ENCODE measurements around the gene ALCAM. TPM values are rescaled to one million over a fixed set of nuclear protein-coding genes. Genes with fewer than 3 reads are reported as not detected.
"Not testable (repeated sequence)": the region's sequence is repeated elsewhere in the genome, so short reads cannot be mapped to it uniquely, and the experiment has no call there.

ALCAM gene
- polyA plus RNA-seq, 1 donor from 2014 or later: 94.7 TPM

- Histone ChIP-seq H4K20me1 (ENCODE audit: insufficient read depth) (no peaks in the 10 kb centered on the region), H3K27ac (ENCODE audit: low read length) (no peak overlapping the region), H3K9me2 (ENCODE audit: insufficient read depth, low read length) (no peaks in the 10 kb centered on the region), H3K4me3 (ENCODE audit: low read length) (no peak overlapping the region), H3K9ac (ENCODE audit: low read length) (no peak overlapping the region), H3F3A (ENCODE audit: insufficient read depth, low read length, poor library complexity, severe bottlenecking) (no peaks in the 10 kb centered on the region), H3K79me2 (replicated peaks; ENCODE audit: insufficient read depth, low read length) (no peaks in the 10 kb centered on the region), H2AFZ (ENCODE audit: low read depth, low read length) (no peak overlapping the region), H3K9me3 (ENCODE audit: low read length) (no peaks in the 10 kb centered on the region), H3K4me2 (ENCODE audit: low read length) (no peak overlapping the region), H3K36me3 (ENCODE audit: insufficient read depth, low read length) (no peaks in the 10 kb centered on the region), H3K27me3 (ENCODE audit: insufficient read depth, low read depth, low read length) (no peaks in the 10 kb centered on the region)
- TF ChIP-seq SMC3 (conservative IDR thresholded peaks at IDR 0.05; ENCODE audit: poor library complexity) (no peak), TAF1 (IDR thresholded peaks at IDR 0.05; ENCODE audit: low read depth) (no peak), EZH2 (IDR thresholded peaks at IDR 0.05; ENCODE audit: borderline replicate concordance, insufficient read depth, low read length, poor library complexity, severe bottlenecking) (no peak), POLR2AphosphoS5 (IDR thresholded peaks at IDR 0.05) (no peak), RAD21 (conservative IDR thresholded peaks at IDR 0.05) (no peak), MXI1 (conservative IDR thresholded peaks at IDR 0.05; ENCODE audit: poor library complexity, severe bottlenecking) (no peak), EP300 (conservative IDR thresholded peaks at IDR 0.05; ENCODE audit: poor library complexity, severe bottlenecking) (no peak)
- TF ChIP-seq, protein P1, sequence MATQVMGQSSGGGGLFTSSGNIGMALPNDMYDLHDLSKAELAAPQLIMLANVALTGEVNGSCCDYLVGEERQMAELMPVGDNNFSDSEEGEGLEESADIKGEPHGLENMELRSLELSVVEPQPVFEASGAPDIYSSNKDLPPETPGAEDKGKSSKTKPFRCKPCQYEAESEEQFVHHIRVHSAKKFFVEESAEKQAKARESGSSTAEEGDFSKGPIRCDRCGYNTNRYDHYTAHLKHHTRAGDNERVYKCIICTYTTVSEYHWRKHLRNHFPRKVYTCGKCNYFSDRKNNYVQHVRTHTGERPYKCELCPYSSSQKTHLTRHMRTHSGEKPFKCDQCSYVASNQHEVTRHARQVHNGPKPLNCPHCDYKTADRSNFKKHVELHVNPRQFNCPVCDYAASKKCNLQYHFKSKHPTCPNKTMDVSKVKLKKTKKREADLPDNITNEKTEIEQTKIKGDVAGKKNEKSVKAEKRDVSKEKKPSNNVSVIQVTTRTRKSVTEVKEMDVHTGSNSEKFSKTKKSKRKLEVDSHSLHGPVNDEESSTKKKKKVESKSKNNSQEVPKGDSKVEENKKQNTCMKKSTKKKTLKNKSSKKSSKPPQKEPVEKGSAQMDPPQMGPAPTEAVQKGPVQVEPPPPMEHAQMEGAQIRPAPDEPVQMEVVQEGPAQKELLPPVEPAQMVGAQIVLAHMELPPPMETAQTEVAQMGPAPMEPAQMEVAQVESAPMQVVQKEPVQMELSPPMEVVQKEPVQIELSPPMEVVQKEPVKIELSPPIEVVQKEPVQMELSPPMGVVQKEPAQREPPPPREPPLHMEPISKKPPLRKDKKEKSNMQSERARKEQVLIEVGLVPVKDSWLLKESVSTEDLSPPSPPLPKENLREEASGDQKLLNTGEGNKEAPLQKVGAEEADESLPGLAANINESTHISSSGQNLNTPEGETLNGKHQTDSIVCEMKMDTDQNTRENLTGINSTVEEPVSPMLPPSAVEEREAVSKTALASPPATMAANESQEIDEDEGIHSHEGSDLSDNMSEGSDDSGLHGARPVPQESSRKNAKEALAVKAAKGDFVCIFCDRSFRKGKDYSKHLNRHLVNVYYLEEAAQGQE (IDR thresholded peaks at IDR 0.05; ENCODE audit: borderline replicate concordance): no peak
- TF ChIP-seq, protein P2, sequence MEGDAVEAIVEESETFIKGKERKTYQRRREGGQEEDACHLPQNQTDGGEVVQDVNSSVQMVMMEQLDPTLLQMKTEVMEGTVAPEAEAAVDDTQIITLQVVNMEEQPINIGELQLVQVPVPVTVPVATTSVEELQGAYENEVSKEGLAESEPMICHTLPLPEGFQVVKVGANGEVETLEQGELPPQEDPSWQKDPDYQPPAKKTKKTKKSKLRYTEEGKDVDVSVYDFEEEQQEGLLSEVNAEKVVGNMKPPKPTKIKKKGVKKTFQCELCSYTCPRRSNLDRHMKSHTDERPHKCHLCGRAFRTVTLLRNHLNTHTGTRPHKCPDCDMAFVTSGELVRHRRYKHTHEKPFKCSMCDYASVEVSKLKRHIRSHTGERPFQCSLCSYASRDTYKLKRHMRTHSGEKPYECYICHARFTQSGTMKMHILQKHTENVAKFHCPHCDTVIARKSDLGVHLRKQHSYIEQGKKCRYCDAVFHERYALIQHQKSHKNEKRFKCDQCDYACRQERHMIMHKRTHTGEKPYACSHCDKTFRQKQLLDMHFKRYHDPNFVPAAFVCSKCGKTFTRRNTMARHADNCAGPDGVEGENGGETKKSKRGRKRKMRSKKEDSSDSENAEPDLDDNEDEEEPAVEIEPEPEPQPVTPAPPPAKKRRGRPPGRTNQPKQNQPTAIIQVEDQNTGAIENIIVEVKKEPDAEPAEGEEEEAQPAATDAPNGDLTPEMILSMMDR (IDR thresholded peaks at IDR 0.05; ENCODE audit: poor library complexity, severe bottlenecking): no peak
These were observed 35.6 kb downstream of the ALCAM start for GRCh38 chr3:105402287-105402801.

GRCh38 chr3:105403034-105403433 is 36.3 kb downstream of the ALCAM start:
- not testable (repeated sequence) for H3K27ac ChIP-seq (ENCODE audit: low read length); H3K79me2 ChIP-seq (replicated peaks; ENCODE audit: insufficient read depth, low read length); H3K4me3 ChIP-seq (ENCODE audit: low read length); H4K20me1 ChIP-seq (ENCODE audit: insufficient read depth); H3K27me3 ChIP-seq (ENCODE audit: insufficient read depth, low read depth, low read length); H3K9me3 ChIP-seq (ENCODE audit: low read length); H3K36me3 ChIP-seq (ENCODE audit: insufficient read depth, low read length); H3K4me2 ChIP-seq (ENCODE audit: low read length); H3F3A ChIP-seq (ENCODE audit: insufficient read depth, low read length, poor library complexity, severe bottlenecking); H3K9ac ChIP-seq (ENCODE audit: low read length); H3K9me2 ChIP-seq (ENCODE audit: insufficient read depth, low read length); H2AFZ ChIP-seq (ENCODE audit: low read depth, low read length)

DNA sequence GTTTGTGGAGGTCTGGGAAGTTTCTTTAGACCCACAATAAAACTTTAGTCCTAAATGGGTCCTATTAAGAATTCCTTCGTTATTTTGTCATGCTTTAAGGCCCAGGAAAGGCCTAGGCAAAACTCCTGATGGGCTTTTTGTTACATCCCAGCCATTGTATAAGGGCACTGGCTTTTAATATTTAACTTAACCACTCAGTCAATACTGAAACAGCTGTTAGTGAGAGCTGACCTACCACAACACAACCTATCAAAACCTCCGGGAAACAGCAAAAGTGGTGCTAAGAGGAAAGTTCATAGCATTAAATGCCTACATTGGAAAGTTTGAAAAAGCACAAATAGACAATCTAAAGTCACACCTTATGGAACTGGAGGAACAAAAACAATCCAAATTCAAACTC is 39.6 kb downstream of the ALCAM start:
- Histone ChIP-seq H3K36me3 (ENCODE audit: insufficient read depth, low read length) (no peaks in the 10 kb centered on the region), H3K27me3 (ENCODE audit: insufficient read depth, low read depth, low read length) (no peaks in the 10 kb centered on the region), H4K20me1 (ENCODE audit: insufficient read depth) (no peaks in the 10 kb centered on the region), H3K4me2 (ENCODE audit: low read length) (no peak overlapping the region), H3K79me2 (replicated peaks; ENCODE audit: insufficient read depth, low read length) (no peaks in the 10 kb centered on the region), H3K27ac (ENCODE audit: low read length) (no peak overlapping the region), H3K9me3 (ENCODE audit: low read length) (no peaks in the 10 kb centered on the region), H3K9ac (ENCODE audit: low read length) (no peak overlapping the region), H2AFZ (ENCODE audit: low read depth, low read length) (no peak overlapping the region), H3F3A (ENCODE audit: insufficient read depth, low read length, poor library complexity, severe bottlenecking) (no peaks in the 10 kb centered on the region), H3K9me2 (ENCODE audit: insufficient read depth, low read length) (no peaks in the 10 kb centered on the region), H3K4me3 (ENCODE audit: low read length) (no peak overlapping the region)
- no peak for TF ChIP-seq RAD21 (conservative IDR thresholded peaks at IDR 0.05)
- no peak for TF ChIP-seq EZH2 (IDR thresholded peaks at IDR 0.05; ENCODE audit: borderline replicate concordance, insufficient read depth, low read length, poor library complexity, severe bottlenecking)
- TF ChIP-seq, protein P1 (IDR thresholded peaks at IDR 0.05; ENCODE audit: borderline replicate concordance): no peak
- no peak for TF ChIP-seq EP300 (conservative IDR thresholded peaks at IDR 0.05; ENCODE audit: poor library complexity, severe bottlenecking)
- TF ChIP-seq POLR2AphosphoS5 (IDR thresholded peaks at IDR 0.05): no peak
- no peak for TF ChIP-seq TAF1 (IDR thresholded peaks at IDR 0.05; ENCODE audit: low read depth)
- TF ChIP-seq MXI1 (conservative IDR thresholded peaks at IDR 0.05; ENCODE audit: poor library complexity, severe bottlenecking): no peak
- TF ChIP-seq SMC3 (conservative IDR thresholded peaks at IDR 0.05; ENCODE audit: poor library complexity): no peak
- TF ChIP-seq, protein P2 (IDR thresholded peaks at IDR 0.05; ENCODE audit: poor library complexity, severe bottlenecking): no peak

All from neural cell (in vitro differentiated cells).